ENCODE data around the gene FOXP1. TPM values are rescaled to one million over a fixed set of nuclear protein-coding genes. Genes with fewer than 3 reads are reported as not detected.

FOXP1 gene
- total RNA-seq, 1 experiment from 2014 or later: 334 TPM

DNA sequence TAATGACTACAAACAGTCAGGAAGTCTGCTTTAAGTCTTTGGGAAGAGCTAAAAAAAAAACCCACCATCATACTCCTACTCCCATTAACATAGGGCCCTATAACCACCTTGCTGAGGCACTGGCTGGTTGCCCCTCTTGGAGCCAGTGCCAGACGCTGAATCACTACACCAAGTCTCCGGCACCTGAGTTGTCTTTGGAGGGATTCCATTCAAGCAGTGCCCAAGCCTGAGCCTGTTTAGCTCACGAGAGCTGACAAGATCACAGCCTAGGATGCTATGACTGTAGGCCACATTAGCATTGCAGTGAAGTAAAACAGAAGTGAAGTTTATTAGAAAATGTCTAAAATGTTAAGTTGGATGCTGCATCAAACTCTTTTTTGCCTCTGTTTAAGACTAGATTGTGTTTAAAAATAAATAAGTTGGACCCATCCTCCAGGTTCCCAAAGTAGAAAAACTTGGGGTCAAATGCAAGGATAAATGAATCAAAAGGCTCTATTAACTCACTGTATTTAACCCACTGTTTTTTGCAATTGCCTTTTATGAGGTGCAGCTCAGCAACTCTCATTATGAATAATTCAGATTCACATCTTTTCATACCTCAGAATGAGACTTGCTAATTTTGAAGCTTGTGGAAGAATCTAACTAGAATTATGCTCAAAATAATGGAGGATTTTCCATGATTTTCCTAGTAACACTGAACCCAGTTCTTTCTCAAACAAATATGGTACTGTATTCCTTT, 461.9 kb downstream of the FOXP1 start:
- Histone ChIP-seq H3K4me2 (ENCODE audit: low read depth, low read length, poor library complexity, severe bottlenecking) (no peak overlapping the region), H3K9me3 (ENCODE audit: low read length) (no peaks in the 10 kb centered on the region), H3K36me3 (ENCODE audit: insufficient read depth, low read length) (peaks cover 11% of the 10 kb centered on the region; the same call in 1 of the 2 replicates), H2AFZ (ENCODE audit: low read length) (no peak overlapping the region), H3K4me1 (ENCODE audit: low read length) (peaks cover 73% of the 10 kb centered on the region), H4K20me1 (ENCODE audit: insufficient read depth, low read depth, low read length) (no peaks in the 10 kb centered on the region), H3K4me3 (ENCODE audit: low read length) (no peak overlapping the region), H3K27ac (ENCODE audit: low read length) (0 out of 2 replicates have a peak overlapping the region, but pooled peaks have one; percentile 3), H3K27me3 (ENCODE audit: low read length) (no peaks in the 10 kb centered on the region), H3K79me2 (ENCODE audit: low read length) (peaks cover 95% of the 10 kb centered on the region), H3K9ac (ENCODE audit: low read length) (no peak overlapping the region), H3K9me2 (replicated peaks; ENCODE audit: insufficient read depth, low read length) (no peaks in the 10 kb centered on the region)
- DNase-seq: no peak

DNA sequence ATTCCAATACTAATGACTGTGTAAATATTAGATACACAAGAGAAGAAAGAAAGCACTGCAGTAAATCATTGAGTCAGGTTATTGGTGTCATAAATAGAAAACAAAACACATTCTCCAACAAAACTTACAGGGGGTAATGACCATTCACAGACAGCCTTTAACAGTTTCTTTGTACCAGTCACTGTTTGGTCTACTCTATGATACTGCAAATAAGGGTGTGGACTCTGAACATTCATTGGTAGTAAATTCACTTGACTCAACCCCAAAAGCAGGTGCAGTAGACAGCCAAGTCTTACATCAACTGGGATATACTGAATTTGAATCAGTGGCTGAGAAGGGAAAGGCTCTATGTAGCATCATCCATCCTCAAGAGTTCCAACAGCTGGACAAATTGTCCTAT, 463.5 kb downstream of the FOXP1 start:
- no peaks in the 10 kb centered on the region for H4K20me1 ChIP-seq (ENCODE audit: insufficient read depth, low read depth, low read length)

DNA sequence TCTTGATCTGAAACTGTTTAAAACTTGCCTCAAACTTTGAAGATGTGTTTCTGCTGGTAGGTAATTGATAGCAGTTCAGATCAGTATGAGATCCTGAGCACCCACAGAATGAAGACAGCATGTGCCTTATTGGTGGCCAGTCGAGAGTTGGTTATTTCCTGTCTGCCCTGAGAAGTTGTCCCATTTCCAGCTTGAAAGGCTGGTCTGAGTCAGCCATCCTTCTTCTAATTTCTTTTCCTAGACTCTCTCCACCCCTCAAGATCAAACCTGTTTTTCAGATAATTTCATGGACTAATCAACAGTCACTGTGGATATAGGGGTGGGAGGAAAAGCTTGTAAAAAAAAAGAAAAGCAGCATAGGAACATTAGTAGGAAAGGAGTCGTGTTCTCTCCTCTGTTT, 464.4 kb downstream of the FOXP1 start:
- Histone ChIP-seq H3K9ac (ENCODE audit: low read length) (no peak overlapping the region), H3K4me3 (ENCODE audit: low read length) (no peak overlapping the region), H3K27ac (ENCODE audit: low read length) (peak overlapping the region; percentile 43), H3K79me2 (ENCODE audit: low read length) (peaks cover 92% of the 10 kb centered on the region), H3K36me3 (ENCODE audit: insufficient read depth, low read length) (peaks cover 18% of the 10 kb centered on the region; the same call in 1 of the 2 replicates), H3K4me1 (ENCODE audit: low read length) (peaks cover 58% of the 10 kb centered on the region), H4K20me1 (ENCODE audit: insufficient read depth, low read depth, low read length) (no peaks in the 10 kb centered on the region), H3K27me3 (ENCODE audit: low read length) (no peaks in the 10 kb centered on the region), H3K9me2 (replicated peaks; ENCODE audit: insufficient read depth, low read length) (no peaks in the 10 kb centered on the region), H3K9me3 (ENCODE audit: low read length) (no peaks in the 10 kb centered on the region), H3K4me2 (ENCODE audit: low read depth, low read length, poor library complexity, severe bottlenecking) (no peak overlapping the region), H2AFZ (ENCODE audit: low read length) (no peak overlapping the region)
- DNase-seq: no peak

More for the DNA sequence above, 463.5 kb downstream of the FOXP1 start:
- H3K4me2 ChIP-seq (ENCODE audit: low read depth, low read length, poor library complexity, severe bottlenecking): no peak overlapping the region
- H3K9ac ChIP-seq (ENCODE audit: low read length): no peak overlapping the region
- H3K9me2 ChIP-seq (replicated peaks; ENCODE audit: insufficient read depth, low read length): no peaks in the 10 kb centered on the region
- no peaks in the 10 kb centered on the region for H3K9me3 ChIP-seq (ENCODE audit: low read length)
- H3K4me3 ChIP-seq (ENCODE audit: low read length): no peak overlapping the region
- H3K79me2 ChIP-seq (ENCODE audit: low read length): peaks cover 92% of the 10 kb centered on the region
- H3K36me3 ChIP-seq (ENCODE audit: insufficient read depth, low read length): peaks cover 16% of the 10 kb centered on the region; the same call in 1 of the 2 replicates
- no peak for DNase-seq
- peak overlapping the region; percentile 43 for H3K27ac ChIP-seq (ENCODE audit: low read length)
- no peaks in the 10 kb centered on the region for H3K27me3 ChIP-seq (ENCODE audit: low read length)
- H2AFZ ChIP-seq (ENCODE audit: low read length): no peak overlapping the region
- H3K4me1 ChIP-seq (ENCODE audit: low read length): peaks cover 65% of the 10 kb centered on the region

DNA sequence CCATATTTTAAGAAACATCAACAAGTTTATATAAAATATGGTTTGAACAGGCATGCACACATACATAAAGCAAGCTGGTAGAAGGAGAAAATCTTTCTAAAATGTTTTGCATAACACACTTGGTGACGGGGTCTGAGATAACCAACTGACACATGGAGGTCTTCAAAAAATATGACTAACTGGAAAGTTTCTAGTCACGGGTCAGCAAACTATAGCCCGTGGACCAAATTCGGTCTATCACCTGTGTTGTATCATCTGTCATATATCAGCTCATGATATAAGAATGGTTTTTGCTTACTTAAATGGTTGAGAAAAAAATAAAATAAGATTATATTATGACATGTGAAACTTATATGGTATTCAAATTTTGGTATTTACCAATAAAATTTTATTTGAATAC, 465.1 kb downstream of the FOXP1 start:
- Histone ChIP-seq H4K20me1 (ENCODE audit: insufficient read depth, low read depth, low read length) (no peaks in the 10 kb centered on the region), H3K27me3 (ENCODE audit: low read length) (no peaks in the 10 kb centered on the region), H2AFZ (ENCODE audit: low read length) (no peak overlapping the region), H3K9me2 (replicated peaks; ENCODE audit: insufficient read depth, low read length) (no peaks in the 10 kb centered on the region), H3K4me1 (ENCODE audit: low read length) (peaks cover 54% of the 10 kb centered on the region), H3K4me2 (ENCODE audit: low read depth, low read length, poor library complexity, severe bottlenecking) (no peak overlapping the region), H3K36me3 (ENCODE audit: insufficient read depth, low read length) (peaks cover 22% of the 10 kb centered on the region; the same call in 1 of the 2 replicates), H3K27ac (ENCODE audit: low read length) (peak overlapping the region; percentile 43; the same call in 1 of the 2 replicates), H3K9ac (ENCODE audit: low read length) (no peak overlapping the region), H3K4me3 (ENCODE audit: low read length) (no peak overlapping the region), H3K79me2 (ENCODE audit: low read length) (peaks cover 92% of the 10 kb centered on the region), H3K9me3 (ENCODE audit: low read length) (no peaks in the 10 kb centered on the region)
- DNase-seq: no peak

DNA sequence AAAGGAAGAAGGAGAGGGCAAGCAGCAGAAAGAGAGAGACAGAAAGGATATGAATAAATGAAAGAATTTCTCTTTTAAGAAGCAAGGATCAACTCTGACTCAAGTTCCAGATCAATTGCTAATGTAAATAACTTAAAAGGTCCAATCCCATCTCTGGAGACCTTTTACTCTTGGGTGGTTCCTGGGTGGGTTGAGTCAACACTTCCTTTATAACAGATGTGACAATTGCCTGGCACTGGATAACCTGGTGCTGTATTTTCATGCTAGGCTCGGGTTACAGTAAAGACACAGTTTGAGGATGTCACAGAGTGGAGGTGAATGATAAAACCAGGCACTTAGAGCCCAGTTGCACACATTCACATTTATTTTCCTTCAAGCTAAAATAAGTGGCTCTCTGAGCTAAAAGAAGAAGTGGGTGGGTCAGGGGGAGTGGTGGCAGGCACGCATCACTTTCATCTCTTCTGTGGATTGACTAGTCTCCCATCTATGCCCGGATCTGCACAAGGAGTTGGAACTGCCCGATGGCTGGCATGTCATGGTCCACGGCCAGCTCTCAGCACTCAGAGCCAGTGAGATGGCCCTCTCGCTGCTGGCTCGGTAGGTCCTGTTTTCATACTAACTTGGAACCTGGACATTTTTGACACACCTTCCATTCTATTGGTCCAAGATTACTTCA, 465.8 kb downstream of the FOXP1 start:
- Histone ChIP-seq H3K79me2 (ENCODE audit: low read length) (peaks cover 92% of the 10 kb centered on the region), H3K4me2 (ENCODE audit: low read depth, low read length, poor library complexity, severe bottlenecking) (no peak overlapping the region), H3K27ac (ENCODE audit: low read length) (peak overlapping the region; percentile 60), H3K4me1 (ENCODE audit: low read length) (peaks cover 49% of the 10 kb centered on the region), H3K9me3 (ENCODE audit: low read length) (no peaks in the 10 kb centered on the region), H3K27me3 (ENCODE audit: low read length) (no peaks in the 10 kb centered on the region), H2AFZ (ENCODE audit: low read length) (no peak overlapping the region), H3K9me2 (replicated peaks; ENCODE audit: insufficient read depth, low read length) (no peaks in the 10 kb centered on the region), H3K9ac (ENCODE audit: low read length) (no peak overlapping the region), H4K20me1 (ENCODE audit: insufficient read depth, low read depth, low read length) (no peaks in the 10 kb centered on the region), H3K36me3 (ENCODE audit: insufficient read depth, low read length) (peaks cover 26% of the 10 kb centered on the region), H3K4me3 (ENCODE audit: low read length) (no peak overlapping the region)
- no peak for DNase-seq

DNA sequence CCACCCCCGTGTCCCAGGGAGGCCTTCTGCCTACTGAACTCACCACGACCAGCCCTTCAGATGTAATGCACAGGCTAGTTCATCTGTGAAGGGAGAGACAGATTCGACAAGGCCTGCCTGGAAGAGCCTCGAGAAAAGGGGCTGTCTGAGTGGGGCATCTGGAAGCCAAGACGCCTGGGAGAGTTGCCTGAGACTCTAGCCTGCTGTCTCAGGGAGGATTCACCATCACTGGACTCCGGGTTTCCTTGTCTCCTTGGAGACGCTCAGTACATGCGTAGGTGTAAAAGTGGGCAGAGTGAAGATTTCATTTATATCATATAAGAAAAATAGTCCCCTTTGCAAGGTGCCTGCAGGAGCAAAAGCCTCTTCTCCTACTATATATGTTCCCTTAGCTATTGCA, 468.9 kb downstream of the FOXP1 start:
- no peak for DNase-seq
- Histone ChIP-seq H3K4me1 (ENCODE audit: low read length) (peaks cover 25% of the 10 kb centered on the region), H3K4me3 (ENCODE audit: low read length) (no peak overlapping the region), H3K27ac (ENCODE audit: low read length) (no peak overlapping the region), H3K79me2 (ENCODE audit: low read length) (peaks cover 91% of the 10 kb centered on the region), H3K36me3 (ENCODE audit: insufficient read depth, low read length) (peaks cover 53% of the 10 kb centered on the region), H3K9me3 (ENCODE audit: low read length) (no peaks in the 10 kb centered on the region), H3K9ac (ENCODE audit: low read length) (no peak overlapping the region), H3K9me2 (replicated peaks; ENCODE audit: insufficient read depth, low read length) (no peaks in the 10 kb centered on the region), H4K20me1 (ENCODE audit: insufficient read depth, low read depth, low read length) (no peaks in the 10 kb centered on the region), H3K4me2 (ENCODE audit: low read depth, low read length, poor library complexity, severe bottlenecking) (no peak overlapping the region), H2AFZ (ENCODE audit: low read length) (no peak overlapping the region), H3K27me3 (ENCODE audit: low read length) (no peaks in the 10 kb centered on the region)

DNA sequence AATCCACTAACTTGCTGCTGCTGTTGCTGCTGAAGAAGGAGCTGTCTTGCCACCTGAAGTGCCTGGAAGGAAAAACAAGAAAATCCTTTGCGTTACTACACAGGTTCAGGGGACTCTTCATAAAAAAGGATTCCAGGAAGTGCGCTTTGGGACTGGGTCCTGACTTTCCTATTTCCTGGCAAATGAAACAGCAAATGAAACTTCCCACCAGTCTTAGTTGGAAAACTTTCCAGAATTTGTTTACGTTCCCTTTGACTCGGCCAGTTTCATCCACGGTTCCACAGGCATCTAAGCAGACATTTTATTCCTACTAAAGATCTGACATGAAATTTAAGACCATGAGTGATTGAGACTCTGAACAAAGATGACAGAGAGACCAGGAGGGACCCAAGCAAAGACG, 471.0 kb downstream of the FOXP1 start:
- H3K9ac ChIP-seq (ENCODE audit: low read length): no peak overlapping the region
- H3K4me3 ChIP-seq (ENCODE audit: low read length): no peak overlapping the region
- H3K9me2 ChIP-seq (replicated peaks; ENCODE audit: insufficient read depth, low read length): no peaks in the 10 kb centered on the region
- no peak for DNase-seq
- no peaks in the 10 kb centered on the region for H3K9me3 ChIP-seq (ENCODE audit: low read length)
- peaks cover 64% of the 10 kb centered on the region for H3K36me3 ChIP-seq (ENCODE audit: insufficient read depth, low read length)
- H3K27me3 ChIP-seq (ENCODE audit: low read length): no peaks in the 10 kb centered on the region
- H3K27ac ChIP-seq (ENCODE audit: low read length): no peak overlapping the region
- H3K4me1 ChIP-seq (ENCODE audit: low read length): peaks cover 13% of the 10 kb centered on the region
- H3K79me2 ChIP-seq (ENCODE audit: low read length): peaks cover 91% of the 10 kb centered on the region
- no peaks in the 10 kb centered on the region for H4K20me1 ChIP-seq (ENCODE audit: insufficient read depth, low read depth, low read length)
- H2AFZ ChIP-seq (ENCODE audit: low read length): no peak overlapping the region
- H3K4me2 ChIP-seq (ENCODE audit: low read depth, low read length, poor library complexity, severe bottlenecking): no peak overlapping the region

DNA sequence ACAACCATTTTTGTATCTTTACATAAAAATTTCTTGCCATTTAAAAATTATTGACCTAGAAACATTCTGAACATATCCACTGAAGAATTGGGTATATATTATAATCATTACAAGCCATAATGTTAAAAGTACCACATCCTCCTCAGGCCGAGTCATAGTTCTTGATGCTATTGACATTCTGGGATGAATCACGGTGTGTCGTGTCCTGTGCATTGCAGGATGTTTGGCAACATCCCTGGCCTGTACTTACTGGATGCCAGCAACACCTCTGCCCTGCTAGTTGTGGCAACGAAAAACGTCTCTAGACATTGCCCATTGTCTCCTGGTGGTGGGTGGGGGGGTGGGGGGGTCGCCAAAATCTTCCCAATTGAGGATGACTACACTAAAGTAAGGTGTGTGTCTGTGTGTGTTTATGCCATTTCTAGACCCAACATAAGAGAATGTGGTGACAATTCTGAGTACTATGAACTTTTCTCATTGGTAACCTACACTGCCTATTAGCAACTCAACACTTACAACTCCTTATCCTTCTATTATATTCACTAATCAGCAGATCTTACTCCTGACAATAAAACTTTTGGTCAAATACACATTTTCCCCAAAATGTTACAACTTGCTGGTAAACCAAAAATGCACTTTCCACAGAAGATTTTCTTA, 471.6 kb downstream of the FOXP1 start:
- Histone ChIP-seq H3K36me3 (ENCODE audit: insufficient read depth, low read length) (peaks cover 67% of the 10 kb centered on the region), H3K79me2 (ENCODE audit: low read length) (peaks cover 91% of the 10 kb centered on the region), H4K20me1 (ENCODE audit: insufficient read depth, low read depth, low read length) (no peaks in the 10 kb centered on the region), H3K4me2 (ENCODE audit: low read depth, low read length, poor library complexity, severe bottlenecking) (no peak overlapping the region), H3K9me2 (replicated peaks; ENCODE audit: insufficient read depth, low read length) (no peaks in the 10 kb centered on the region), H3K4me1 (ENCODE audit: low read length) (peaks cover 12% of the 10 kb centered on the region), H2AFZ (ENCODE audit: low read length) (no peak overlapping the region), H3K9me3 (ENCODE audit: low read length) (no peaks in the 10 kb centered on the region), H3K4me3 (ENCODE audit: low read length) (no peak overlapping the region), H3K27ac (ENCODE audit: low read length) (no peak overlapping the region), H3K9ac (ENCODE audit: low read length) (no peak overlapping the region), H3K27me3 (ENCODE audit: low read length) (no peaks in the 10 kb centered on the region)
- no peak for DNase-seq
